ENCODE results near the gene PHACTR1. TPM values are rescaled to one million over a fixed set of nuclear protein-coding genes. Genes with fewer than 3 reads are reported as not detected.

Gene PHACTR1
- total RNA-seq, 1 experiment from 2014 or later: 0.05 TPM

GRCh38 chr6:13013681-13014503, 297.3 kb downstream of the PHACTR1 start:
- Histone ChIP-seq H3K36me3 (ENCODE audit: control insufficient read depth, insufficient read depth, low read length) (no peaks in the 10 kb centered on the region), H3K27ac (ENCODE audit: low read length) (no peak overlapping the region), H3K4me3 (ENCODE audit: low read depth in 2 of 2, low read length in 2 of 2) (peak overlapping the region; percentile 13 to 34; a peak in 3 of 4 replicates), H3K9me3 (ENCODE audit: control insufficient read depth, insufficient read depth, low read depth, low read length) (no peaks in the 10 kb centered on the region), H3K27me3 (ENCODE audit: control insufficient read depth, insufficient read depth, low read length) (peaks cover 51% of the 10 kb centered on the region), H3K4me1 (ENCODE audit: control insufficient read depth, insufficient read depth, low read length) (peaks cover 8% of the 10 kb centered on the region)
- ATAC-seq (peak; percentile 36; the same call in 1 of the 2 replicates), DNase-seq (ENCODE audit: low read depth, low spot score) (no peak)
- no TSS peak for BruUV-seq (replicated peaks)
- intact Hi-C loops (cut with micrococcal nuclease; ENCODE audit: unreplicated experiment): no loop called here
- TF ChIP-seq CTCF (IDR thresholded peaks at IDR 0.05): no peak
- TF ChIP-seq TCF7L2 (IDR thresholded peaks at IDR 0.05; ENCODE audit: low read depth, low read length): 0 out of 2 replicates have a peak, but pooled peaks have one; percentile 26
- ChIA-PET CTCF (no interaction called here), POLR2A (no interaction called here)
- in situ Hi-C loops (cut with HindIII; ENCODE audit: low pct_unique_long_range_greater_than_20kb, low sequenced_read_pairs): no loop called here

DNA sequence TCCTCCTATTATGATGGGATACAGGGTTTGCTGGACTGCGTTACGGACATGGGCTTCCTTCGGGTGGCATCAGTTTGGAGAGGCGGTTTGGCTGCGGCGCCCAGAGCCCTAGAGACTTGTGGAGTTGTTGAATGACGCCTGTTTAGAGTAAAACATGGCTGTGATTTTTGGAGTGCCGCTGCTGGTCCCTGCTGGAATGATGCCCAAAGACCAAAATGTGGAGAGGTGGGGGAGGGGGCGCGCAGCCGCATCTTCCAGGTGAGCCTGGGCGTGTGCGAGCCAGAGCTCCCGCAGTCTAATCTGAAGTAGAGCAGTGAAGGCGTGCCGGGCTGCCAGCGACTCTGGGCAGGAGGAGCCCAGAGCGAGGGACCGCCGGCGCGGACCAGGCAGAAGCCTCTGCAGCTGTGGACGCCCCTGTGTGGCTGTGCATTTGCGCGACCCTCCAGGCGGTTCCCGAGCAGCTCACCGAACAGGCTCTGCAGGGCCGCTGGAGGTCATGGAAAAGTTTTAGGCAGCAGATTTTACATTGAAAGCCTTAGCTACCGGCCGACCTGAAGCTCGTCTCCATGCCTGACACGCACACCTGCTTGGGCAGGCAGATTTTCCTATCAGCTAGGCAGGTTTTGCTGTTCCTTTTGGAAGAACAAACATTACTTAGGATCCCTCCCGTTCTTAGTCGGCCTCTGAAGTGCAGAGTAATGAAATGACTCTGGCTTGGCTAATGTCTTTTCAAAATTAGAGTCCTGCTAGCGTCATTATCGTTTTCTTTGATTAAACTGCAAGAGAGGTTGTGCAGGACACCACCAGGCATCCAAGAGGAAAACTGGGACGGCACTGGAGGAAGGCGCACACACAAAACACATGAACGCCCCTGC, 298.2 kb downstream of the PHACTR1 start:
- Histone ChIP-seq H3K4me1 (ENCODE audit: control insufficient read depth, insufficient read depth, low read length) (peaks cover 8% of the 10 kb centered on the region), H3K27me3 (ENCODE audit: control insufficient read depth, insufficient read depth, low read length) (peaks cover 51% of the 10 kb centered on the region), H3K4me3 (ENCODE audit: low read depth in 2 of 2, low read length in 2 of 2) (peak overlapping the region; percentile 4 to 34; a peak in 2 of 4 replicates), H3K36me3 (ENCODE audit: control insufficient read depth, insufficient read depth, low read length) (no peaks in the 10 kb centered on the region), H3K27ac (ENCODE audit: low read length) (no peak overlapping the region), H3K9me3 (ENCODE audit: control insufficient read depth, insufficient read depth, low read depth, low read length) (no peaks in the 10 kb centered on the region)
- in situ Hi-C loops (cut with HindIII; ENCODE audit: low pct_unique_long_range_greater_than_20kb, low sequenced_read_pairs): no loop called here
- intact Hi-C loops (cut with micrococcal nuclease; ENCODE audit: unreplicated experiment): no loop called here
- TF ChIP-seq CTCF (IDR thresholded peaks at IDR 0.05) (no peak), POLR2AphosphoS5 (IDR thresholded peaks at IDR 0.05; ENCODE audit: low read depth, low read length) (no peak), TCF7L2 (IDR thresholded peaks at IDR 0.05; ENCODE audit: low read depth, low read length) (no peak)
- ChIA-PET POLR2A (no interaction called here), CTCF (no interaction called here)
- peak; percentile 74 for ATAC-seq
- DNase-seq (ENCODE audit: low read depth, low spot score): no peak
- BruUV-seq (replicated peaks): no TSS peak

- BruUV-seq (replicated peaks): no TSS peak
- no peak for ATAC-seq
These were observed 298.8 kb downstream of the PHACTR1 start for GRCh38 chr6:13015379-13015681.

More at GRCh38 chr6:13015379-13015681, 298.8 kb downstream of the PHACTR1 start:
- no peak for TF ChIP-seq SIN3A (IDR thresholded peaks at IDR 0.05; ENCODE audit: borderline replicate concordance, insufficient read depth, low read depth, low read length)
- no peak for TF ChIP-seq TCF7L2 (IDR thresholded peaks at IDR 0.05; ENCODE audit: low read depth, low read length)
- no peak for TF ChIP-seq POLR2AphosphoS5 (IDR thresholded peaks at IDR 0.05; ENCODE audit: low read depth, low read length)
- TF ChIP-seq CTCF (IDR thresholded peaks at IDR 0.05): no peak
- no peak for TF ChIP-seq REST (IDR thresholded peaks at IDR 0.05; ENCODE audit: insufficient read depth in 1 of 2, low read depth in 2 of 2, low read length in 1 of 2)
- H3K27me3 ChIP-seq (ENCODE audit: control insufficient read depth, insufficient read depth, low read length): peaks cover 51% of the 10 kb centered on the region
- ChIA-PET POLR2A (no interaction called here), CTCF (no interaction called here)
- no peaks in the 10 kb centered on the region for H3K9me3 ChIP-seq (ENCODE audit: control insufficient read depth, insufficient read depth, low read depth, low read length)
- peaks cover 8% of the 10 kb centered on the region for H3K4me1 ChIP-seq (ENCODE audit: control insufficient read depth, insufficient read depth, low read length)
- no peak overlapping the region for H3K4me3 ChIP-seq (ENCODE audit: low read depth in 2 of 2, low read length in 2 of 2)
- H3K27ac ChIP-seq (ENCODE audit: low read length): no peak overlapping the region
- in situ Hi-C loops (cut with HindIII; ENCODE audit: low pct_unique_long_range_greater_than_20kb, low sequenced_read_pairs): no loop called here
- H3K36me3 ChIP-seq (ENCODE audit: control insufficient read depth, insufficient read depth, low read length): no peaks in the 10 kb centered on the region
- DNase-seq (ENCODE audit: low read depth, low spot score): no peak
- intact Hi-C loops (cut with micrococcal nuclease; ENCODE audit: unreplicated experiment): no loop called here
